GM21447 (cell line): Measurements from ENCODE around the gene STPG3.

Source experiments
- ATAC-seq: cut with Tn5 transposase; IDR thresholded peaks from one replicate; pipeline ENCODE4 v1.9.1; 2021; ENCODE audit not compliant: unreplicated experiment

The STPG3 gene

DNA sequence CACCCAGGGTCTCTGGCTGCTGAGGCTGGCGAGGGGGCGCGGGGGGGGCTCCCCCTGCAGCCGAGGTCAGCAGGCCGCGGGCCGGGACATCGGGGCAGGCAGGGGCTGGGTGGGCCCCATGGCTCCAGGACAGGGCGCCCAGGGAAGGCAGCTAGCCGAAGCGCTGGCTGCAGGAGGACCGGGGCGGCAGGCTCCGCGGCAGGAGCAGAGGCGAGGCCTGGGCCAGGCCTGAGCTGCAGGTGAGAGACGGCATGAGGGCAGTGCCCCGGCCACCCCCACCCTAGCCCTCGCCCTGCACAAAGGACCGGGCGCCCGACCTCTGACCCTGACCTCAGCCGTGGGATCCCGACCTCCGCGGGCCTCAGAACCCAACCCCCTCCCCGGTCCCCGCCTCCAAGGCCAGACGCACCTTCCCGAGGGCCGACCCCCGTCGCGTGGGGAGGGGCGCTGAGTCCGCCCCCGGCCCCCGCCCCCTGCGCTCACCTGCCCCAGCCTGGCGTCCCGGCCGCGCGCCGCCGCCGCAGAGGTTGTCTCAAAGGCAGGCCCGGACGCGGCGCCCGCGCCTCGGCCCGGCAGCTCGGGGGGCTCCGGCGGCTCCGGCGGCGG, 29.5 kb upstream of the STPG3 start:
- no peak for ATAC-seq

GRCh38 chr9:137222190-137223077, 28.7 kb upstream of the STPG3 start, which contains the start of gene RNF208:
Gene RNF208 (minus strand): TSS chr9:137222240. CDS start chr9:137221212, 1,028 bp downstream.
- no peak for ATAC-seq

- peak; percentile 63 for ATAC-seq
These were observed 27.8 kb upstream of the STPG3 start for GRCh38 chr9:137223078-137223970.

GRCh38 chr9:137224830-137225694, 26.0 kb upstream of the STPG3 start, which contains the start of gene CYSRT1:
Gene CYSRT1 (plus strand): TSS chr9:137225174. CDS start chr9:137225622, 448 bp downstream.
- no peak for ATAC-seq

DNA sequence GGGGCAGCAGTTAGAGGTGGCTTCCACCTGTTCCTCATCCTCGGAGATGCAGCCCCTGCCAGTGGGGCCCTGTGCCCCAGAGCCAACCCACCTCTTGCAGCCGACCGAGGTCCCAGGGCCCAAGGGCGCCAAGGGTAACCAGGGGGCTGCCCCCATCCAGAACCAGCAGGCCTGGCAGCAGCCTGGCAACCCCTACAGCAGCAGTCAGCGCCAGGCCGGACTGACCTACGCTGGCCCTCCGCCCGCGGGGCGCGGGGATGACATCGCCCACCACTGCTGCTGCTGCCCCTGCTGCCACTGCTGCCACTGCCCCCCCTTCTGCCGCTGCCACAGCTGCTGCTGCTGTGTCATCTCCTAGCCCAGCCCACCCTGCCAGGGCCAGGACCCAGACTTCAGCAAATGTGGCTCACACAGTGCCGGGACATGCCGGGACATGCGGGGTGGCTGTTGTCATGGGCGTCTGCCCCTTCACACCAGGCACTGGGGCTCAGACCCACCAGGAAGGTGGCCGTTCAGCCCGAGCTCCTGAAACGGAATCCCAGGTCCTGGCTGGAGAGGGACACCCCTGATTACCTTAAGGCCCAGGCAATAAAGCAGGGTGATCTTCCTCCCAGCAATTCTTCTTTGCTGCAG, 25.3 kb upstream of the STPG3 start:
- ATAC-seq: no peak

GRCh38 chr9:137226338-137227053, 24.6 kb upstream of the STPG3 start:
- no peak for ATAC-seq

GRCh38 chr9:137227054-137227852, 23.8 kb upstream of the STPG3 start, which contains the start of gene RNF224:
Gene RNF224 (plus strand): TSS chr9:137227502. CDS start chr9:137228336, 834 bp downstream.
- no peak for ATAC-seq

GRCh38 chr9:137227853-137228505, 23.1 kb upstream of the STPG3 start:
- ATAC-seq: no peak

- no peak for ATAC-seq
These were observed 22.5 kb upstream of the STPG3 start for GRCh38 chr9:137228506-137228967.

- no peak for ATAC-seq
These were observed 21.9 kb upstream of the STPG3 start for GRCh38 chr9:137228968-137229896.

DNA sequence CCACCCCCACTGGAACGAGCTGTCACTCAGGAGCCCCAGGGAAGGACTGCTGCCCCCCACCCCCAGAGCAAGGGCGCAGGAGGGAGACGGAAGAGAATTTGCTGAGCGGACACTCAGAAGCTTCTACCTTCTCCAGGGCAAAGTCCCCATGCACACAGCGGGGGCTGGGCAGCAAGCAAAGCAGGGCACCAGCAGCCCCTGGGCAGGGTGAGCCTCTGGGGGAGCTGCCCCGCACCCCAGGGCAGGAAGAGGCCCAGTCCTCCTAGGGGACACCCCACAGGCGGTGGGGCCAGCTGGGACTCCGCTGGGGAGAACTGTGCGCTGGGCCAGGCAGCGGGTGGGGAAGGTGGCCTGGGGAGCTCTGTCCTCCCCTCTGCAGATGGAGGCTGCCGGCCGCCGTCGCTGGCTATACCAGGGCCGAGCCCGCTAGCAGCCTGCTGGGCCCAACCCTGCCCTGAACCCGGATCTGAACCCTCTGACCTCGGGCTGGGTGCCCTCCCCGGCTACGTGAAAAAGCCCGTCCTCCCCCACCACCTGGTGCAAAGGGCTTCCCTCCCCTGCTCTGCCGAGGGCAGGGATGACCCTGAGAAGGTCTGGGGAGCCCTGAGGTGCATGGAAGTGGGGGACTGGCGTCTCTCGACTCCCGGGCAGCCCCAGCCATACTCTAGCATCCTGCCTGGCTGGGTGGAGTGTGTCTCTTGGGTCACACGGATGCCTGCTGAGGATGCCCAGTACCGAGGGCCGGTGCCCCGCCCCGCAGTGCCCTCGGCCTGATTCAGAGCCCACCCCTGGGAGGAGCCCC, 21.0 kb upstream of the STPG3 start:
- no peak for ATAC-seq

DNA sequence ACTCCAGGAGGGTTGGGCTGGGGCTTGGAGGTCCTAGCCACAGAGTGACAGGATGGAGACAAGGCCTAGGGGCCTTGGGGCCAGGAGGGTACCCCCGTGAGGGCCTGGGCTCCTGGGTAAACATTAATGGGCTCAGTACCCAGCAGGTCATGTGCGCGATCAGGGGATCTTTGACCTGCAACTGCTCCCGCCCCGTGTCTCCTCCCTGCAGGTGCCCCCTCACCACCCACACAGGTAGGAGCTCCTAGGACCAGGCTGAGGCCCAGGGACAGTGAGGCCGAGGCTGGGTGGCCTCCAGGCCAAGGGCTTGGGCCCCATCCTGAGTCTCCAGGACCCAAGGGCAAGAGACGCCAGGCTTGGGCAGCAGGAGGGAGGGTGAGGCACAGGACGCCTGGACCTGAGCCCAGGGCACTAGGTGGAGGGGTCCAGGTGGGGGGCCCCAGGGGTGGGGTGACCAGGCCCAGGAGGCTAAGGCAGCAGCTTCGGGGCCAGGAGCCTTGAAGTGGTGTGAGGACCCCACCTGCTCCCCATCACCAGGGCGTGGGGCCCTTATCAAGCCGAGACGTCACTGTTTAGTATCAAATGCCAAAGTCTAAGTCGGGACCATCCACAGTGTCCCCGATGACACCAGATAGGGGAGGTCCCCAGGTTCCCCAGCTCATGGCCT, 20.2 kb upstream of the STPG3 start, which contains the start of gene SLC34A3:
Gene SLC34A3 (plus strand): TSS at position 197 of the 667 bp plus-strand sequence. CDS start 802 bp downstream, outside the sequence.
- no peak for ATAC-seq

GRCh38 chr9:137231372-137232039, 19.6 kb upstream of the STPG3 start:
- no peak for ATAC-seq

DNA sequence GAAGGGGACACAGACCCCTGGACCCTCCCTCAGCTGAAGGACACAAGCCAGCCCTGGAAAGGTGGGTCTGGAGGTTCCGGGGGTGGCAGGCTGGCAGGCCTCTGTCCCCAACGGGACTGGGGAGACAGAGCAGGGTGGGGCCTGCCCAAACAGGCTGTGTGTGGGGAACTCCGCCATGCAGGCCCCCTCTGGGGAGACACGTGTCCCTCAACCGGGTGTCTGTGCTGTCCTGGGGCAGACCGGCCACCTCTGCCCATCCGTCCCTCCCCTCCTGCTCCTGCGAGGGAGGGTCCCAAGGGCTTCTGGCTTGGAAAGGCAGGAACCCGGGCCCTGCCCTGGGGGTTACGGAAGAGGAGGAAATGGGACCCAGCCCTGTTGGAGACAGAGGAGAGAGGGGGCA, 19.0 kb upstream of the STPG3 start:
- ATAC-seq: no peak
